GM19025 (cell line): ENCODE measurements around the gene PLAAT5.

ENCODE experiments used
- ATAC-seq: cut with Tn5 transposase; IDR thresholded peaks from one replicate; pipeline ENCODE4 v1.9.1; 2021; ENCODE audit warnings: mild to moderate bottlenecking, low read depth, moderate library complexity; ENCODE audit not compliant: unreplicated experiment

The PLAAT5 gene

DNA sequence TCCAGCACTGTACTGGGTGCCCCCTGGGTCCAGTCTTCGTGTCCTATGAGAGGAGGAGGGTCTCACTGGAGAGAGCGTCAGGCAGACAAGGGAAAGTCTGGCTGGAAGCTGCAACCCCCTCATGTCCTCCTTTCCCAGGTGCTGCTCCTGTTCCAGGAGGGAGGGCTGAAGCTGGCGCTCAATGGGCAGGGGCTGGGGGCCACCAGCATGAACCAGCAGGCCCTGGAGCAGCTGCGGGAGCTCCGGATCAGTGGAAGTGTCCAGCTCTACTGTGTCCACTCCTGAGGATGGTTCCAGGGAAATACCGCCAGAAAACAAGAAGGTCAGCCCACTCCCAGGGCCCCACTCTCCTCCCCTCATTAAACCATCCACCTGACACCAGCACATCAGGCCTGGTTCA lies 25.1 kb upstream of the PLAAT5 start:
- no peak for ATAC-seq

DNA sequence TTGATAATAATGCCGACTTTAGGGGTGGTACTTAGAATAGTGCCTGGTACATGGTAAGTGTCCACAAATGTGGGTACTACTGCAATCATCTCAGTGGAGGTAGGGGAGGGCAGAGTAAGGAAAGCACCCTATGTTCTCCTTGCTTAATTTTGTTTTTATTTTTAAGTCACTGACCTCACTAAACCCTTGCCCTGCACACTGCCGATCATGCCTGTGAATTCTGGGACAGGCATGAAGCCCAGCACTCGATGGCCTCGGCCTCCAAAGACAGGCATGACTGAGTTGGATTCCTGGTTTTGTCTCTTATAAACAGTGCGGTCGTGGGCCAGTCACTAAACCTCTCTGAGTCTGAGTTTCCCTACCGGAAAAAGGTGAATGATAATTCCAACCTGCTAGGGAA lies 21.8 kb upstream of the PLAAT5 start:
- ATAC-seq, result no peak

DNA sequence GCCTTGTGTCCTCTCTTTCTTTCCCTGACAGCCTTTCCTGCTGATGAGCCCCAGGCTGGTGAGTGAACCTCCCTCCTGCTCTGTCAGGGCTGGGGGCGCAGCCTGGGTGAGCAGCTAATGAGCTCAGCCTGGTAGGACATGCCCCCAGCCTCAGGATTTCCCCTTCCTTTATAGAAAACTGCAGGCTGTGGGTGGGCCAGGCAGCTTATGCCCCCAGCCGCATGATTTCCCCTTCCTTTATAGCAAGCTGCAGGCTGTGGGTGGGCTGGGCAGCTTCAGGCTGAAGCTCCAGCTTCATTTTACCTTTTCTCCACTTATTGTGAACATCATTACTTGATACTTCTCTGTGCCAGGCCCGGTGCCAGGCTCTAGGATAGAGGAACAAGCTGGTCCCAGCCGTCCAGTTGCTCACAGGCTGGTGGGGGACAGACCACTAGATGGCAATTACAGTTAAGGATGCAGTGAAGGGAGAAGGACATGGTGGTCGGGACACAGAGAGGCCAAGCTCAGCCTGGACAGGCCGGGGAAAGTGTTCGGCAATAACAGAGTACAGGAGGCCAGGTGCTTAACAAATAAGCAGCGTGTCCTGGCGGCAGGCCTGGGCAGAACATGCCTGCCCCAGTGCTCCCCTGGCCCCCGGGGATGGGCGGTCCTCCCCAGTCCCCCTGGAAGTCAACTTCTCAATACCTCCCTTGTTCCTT lies 20.2 kb upstream of the PLAAT5 start:
- ATAC-seq, result no peak

DNA sequence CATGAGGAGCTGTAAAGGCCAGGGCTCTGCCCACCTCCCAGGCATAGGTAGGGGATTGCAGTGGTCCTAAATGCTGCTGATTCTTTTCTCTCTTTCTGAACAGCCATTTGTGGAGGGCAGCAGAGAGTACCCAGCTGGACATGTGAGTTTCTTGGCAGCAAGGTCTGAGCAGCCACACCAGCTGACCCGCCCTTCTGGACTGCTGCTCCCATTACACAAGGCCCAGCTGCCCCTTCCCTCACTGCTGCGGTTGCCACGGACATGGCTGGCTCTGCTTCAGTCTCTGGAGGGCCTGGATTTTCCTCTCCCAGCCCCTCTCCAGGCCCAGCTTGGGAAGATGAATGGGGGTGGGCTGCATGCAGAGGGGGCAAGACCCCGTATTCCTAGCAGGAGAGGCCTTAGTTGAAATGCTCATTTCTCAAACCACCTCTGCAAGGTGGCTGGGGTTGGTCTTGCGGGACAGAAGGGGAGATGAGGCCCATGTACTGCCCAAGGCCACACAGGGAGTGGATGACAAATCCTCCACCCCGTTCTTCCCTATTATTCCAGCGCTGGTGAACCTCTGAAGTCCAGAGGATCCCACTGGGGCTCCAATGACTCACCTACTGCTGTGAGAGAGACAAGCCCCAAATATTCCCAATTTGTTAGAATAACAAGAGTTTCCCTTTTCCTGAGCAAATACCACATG lies 19.5 kb upstream of the PLAAT5 start:
- ATAC-seq, result no peak

DNA sequence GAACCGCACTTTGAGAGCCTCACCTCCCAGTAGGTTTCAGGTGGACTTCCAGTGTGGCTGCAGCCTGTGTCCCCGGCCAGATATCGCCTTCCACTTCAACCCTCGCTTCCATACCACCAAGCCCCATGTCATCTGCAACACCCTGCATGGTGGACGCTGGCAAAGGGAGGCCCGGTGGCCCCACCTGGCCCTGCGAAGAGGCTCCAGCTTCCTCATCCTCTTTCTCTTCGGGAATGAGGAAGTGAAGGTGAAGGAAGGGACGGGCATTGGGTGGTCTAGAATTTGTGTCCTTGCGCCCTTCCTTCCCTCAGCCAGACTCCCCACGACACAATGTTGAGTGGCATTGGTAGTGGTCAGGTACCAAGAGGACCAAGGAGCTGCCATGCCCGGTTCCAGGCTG lies 17.8 kb upstream of the PLAAT5 start:
- no peak for ATAC-seq

DNA sequence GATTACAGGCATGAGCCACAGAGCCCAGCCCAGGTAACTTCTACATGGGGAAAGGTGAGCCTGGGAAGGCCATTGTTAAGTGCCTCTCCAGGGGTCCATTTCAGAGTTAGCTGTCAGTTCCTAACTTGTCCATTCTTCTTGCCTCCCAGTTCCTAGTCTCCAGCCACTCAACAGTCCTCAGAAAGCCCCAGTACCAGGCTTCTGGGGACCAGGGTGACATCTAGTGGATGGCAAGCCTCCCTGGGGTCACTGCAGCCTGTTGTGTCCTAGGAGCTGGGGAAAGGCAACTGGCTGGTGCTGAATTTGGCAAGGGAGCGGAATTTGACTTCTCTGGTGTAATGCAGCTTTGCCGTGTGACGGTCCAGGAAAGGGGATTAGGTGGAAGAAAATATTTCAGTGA lies 17.0 kb upstream of the PLAAT5 start:
- ATAC-seq, result no peak

DNA sequence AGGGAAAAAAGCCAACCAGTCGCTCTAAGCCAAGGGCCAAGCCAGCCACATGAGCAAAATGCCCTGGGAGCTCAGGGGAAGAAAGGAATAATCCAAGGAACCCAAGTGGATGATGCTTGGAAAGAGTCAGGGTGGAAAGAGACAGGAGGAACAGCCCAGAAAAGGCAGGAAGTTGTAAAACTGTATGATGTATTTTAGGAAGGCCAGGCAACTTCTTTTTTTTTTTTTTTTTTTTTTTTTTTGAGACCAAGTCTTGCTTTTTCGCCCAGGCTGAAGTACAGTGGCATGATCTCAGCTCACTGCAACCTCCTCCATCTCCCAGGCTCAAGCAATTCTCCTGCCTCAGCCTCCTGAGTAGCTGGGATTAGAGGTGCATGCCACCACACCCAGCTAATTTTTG lies 16.5 kb upstream of the PLAAT5 start:
- no peak for ATAC-seq

DNA sequence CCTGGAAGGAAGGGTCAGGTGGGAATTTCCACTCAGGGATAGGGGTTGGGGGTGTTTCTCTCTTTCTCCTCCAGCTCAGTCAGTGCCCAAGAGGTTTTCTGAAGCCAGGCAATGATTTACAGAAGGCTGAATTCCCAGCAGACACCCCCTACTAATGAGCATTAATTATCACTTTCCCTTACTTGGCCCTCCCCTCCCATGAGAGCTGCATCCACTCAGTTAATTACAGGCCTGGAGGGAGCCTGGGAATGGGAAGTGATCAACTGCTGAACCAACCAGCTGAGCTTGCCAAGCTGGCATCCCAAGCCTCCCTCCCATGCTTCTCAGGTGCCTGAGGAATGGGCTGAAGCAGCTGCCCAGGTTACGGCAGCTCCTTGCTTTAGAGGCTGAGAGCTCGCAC lies 15.9 kb upstream of the PLAAT5 start:
- ATAC-seq, result no peak

DNA sequence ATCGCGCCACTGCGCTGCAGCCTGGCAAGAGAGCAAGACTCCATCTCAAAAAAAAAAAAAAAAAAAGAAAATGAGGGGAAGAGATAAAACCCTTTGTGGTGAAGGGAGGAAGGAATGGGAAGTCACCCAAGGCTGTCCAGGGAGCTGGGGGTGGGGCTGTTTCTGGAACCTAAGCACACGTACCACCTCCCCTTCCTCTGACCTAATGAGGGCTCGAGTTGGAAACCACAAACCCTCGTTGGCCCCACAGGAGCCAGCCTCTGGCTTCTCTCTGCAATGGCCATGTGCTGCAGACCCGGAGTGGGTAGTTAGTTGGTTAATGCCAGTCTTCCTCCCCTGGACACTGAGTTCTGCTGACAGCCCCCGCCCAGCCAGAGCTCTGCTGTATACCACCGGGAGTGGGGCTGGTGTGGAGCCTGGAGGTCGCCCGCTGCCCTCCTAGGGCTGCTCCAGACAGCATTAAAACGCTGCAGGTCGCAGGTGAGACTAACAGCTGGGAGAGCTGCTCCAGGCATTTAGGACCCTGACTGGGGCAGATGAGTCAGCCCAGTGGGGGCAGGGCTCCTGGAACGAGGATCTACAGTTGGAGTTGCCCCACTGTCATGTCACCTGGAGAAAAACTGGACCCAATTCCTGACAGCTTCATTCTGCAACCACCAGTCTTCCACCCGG lies 15.0 kb upstream of the PLAAT5 start, which contains the start of gene LGALS12:
LGALS12 (plus strand) TSS at position 228 of the 672 bp plus-strand sequence; CDS start at position 603, 375 bp downstream.
- no peak for ATAC-seq

DNA sequence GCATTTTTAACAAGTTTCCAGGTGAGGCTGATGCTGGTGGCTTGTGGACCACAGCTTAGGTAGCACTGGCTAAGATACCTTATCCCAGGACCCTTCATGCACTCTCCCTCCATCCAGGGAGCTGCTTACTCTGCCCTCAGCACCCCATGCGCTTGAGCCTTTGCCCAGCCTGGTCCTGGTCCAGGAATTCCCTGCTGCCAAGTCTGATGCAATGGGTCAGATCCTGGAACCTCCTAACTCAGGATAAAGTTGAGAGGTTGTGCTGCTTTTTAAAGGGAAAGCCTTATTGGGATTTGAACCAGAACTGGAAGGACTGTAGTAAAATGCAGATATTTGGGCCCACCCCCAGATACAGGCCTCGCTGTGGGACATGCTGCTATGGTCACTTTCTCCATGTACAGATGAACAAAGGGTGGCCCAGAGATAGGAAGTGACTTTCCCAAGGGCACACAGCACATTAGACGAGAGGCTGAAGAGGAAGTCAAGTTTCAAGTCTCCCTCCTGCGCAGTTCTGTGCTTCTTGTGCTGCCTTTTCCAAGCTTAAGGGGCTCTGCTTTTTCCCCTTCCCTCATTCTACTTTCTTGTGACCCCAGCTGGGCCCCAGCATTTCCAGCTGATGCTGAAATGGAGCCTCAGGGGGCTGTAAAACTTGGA lies 14.1 kb upstream of the PLAAT5 start:
- ATAC-seq, result no peak

DNA sequence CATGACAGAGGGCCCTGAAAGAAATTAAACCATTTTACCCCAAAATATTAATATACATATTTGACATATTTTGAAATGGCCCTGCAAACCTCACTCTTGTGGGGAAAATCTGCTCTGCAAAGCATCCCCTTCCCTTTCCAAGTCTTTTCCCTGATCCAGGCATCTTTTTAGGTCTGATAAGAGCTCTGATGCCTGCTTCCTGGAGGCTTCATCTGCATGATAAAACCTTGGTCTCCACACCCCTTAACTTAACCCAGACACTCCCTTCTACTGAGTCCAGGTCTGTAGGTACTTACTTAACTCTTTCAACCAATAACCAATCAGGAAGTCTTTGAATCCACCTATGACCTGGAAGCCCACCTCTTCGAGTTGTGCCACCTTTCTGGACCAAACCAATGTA lies 13.1 kb upstream of the PLAAT5 start:
- no peak for ATAC-seq

DNA sequence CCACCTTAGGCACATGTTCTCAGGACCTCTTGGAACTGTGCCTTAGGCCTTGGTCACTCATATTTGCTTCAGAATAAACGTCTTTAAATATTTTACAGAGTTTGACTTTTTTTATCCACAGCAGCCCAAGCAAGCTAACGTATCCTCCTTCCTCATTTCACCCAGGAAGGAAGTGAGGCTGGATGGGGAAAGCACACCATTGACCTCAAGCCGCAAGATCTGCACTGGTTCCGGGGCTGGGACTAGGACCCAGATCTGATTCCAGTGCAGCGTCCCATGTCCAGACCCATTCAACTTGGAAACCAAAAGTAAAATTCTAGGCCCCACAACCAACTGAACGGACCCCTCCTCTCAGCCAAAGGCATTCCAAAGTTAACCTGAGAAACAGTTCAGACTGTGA lies 12.5 kb upstream of the PLAAT5 start:
- no peak for ATAC-seq

DNA sequence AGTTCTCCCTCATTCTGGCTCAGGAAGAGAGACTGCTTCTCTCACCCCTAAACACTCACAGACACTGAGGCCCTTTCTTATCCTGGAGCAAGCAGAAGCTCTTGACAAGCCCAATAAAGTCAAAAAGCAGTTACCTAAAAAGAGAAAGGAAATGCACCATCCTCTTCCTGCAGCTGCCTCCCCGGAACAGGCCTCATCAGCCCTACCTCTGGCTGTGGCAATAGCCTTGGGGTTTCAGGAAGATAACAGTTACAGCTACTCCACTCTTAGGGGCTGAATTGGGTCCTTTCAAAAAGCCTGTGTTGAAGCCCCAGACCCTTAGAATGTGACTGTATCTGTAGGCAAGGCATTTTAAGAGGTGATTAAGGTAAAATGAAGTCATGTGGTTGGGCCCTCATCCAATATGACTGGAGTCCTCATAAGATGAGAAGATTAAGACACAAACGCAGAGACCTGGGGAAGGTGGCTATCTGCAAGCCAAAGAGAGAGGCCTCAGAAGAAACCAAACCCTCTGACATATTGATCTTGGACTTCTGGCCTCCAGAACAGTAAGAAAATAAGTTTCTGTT lies 11.4 kb upstream of the PLAAT5 start:
- no peak for ATAC-seq

DNA sequence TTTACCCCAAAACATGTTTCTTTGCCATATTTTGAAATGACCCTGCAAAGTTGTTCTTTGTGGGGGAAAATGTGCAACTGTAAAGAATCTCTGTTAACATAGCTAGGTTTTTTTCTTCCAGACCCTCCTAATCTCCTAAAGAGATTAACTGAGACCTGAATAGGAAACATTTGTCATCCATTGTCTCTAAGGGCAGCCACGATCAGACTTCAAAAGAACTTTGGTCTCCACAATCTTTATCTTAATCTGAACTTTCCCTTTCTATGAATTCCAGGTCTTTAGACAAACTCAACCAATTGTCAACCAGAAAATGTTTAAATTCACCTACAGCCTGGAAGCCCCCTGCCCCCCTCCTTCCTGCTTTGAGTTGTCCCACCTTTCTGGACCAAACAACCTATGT lies 10.3 kb upstream of the PLAAT5 start:
- no peak for ATAC-seq

DNA sequence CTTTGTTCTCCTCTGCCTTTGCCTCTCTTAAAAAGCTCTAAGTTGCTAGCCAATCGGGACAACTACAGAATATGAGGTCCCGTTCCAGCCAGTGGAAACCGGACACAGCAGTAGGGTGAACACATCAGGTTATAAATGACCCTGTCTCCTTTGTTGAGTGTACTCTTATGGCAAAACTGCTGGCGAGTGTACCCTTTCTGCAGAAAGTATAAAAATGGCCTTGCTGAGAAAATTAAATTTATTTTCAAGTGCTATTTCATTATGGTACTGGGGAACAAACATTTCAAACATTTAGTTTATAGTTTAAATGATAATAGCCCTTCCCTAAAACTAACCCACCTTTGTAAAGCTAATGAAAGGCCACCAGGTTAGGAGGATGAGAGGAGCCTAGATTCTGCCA lies 8.9 kb upstream of the PLAAT5 start:
- ATAC-seq, result no peak

DNA sequence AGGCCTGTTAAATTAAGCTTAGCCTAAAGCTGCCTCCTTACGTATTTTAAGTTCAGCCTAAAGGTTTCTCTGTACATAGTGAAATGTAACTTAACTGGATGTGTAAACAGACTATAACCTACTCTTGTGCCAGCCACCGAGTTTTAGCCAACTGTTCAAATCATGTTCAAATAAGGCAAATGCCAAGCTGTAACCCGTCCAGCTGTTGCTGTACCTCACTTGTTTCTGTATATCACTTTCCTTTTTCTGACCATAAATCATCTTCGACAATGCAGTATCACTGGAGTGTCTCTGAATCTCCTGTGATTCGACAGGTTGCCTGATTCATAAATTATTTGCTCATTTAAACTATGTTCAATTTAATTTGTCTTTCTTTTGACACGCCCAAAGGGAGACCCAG lies 4.0 kb upstream of the PLAAT5 start:
- ATAC-seq, result no peak

DNA sequence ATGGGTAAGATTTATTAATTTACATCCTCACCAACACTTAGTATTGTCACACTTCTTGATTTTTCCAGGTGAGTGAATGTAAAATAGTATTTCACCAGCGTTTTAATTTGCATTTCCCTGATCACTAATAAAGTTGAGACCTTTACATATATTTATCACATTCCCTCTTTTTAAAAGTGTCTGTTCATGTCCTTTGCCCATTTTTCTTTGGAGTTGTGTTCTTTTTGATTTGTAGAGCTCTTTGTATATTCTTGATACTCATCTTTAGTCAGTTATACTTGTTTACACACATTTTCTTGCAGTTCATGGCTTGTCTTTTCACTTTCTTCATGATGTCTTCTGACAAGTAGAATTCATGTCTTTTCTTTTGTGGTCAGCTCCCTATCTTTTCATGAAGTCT lies 2.2 kb upstream of the PLAAT5 start:
- ATAC-seq, result no peak

DNA sequence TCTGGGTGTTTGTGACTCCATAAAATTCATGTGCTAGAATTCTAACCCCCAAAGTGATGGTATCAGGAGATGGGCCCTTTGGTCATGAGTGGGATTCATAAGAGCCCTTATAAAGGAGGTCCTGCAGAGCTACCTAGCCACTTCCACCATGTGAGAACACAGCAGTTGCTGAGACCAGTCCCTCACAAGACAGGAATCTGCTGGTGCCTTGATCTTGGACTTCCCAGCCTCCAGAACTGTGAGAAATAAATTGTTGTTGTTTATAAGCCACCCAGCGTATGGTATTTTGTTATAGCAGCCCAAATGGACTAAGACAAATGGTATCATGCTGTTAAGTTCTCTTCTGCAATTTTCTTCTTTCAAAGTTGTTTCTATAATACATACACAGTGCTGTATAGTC lies 1.5 kb upstream of the PLAAT5 start:
- ATAC-seq, result no peak

DNA sequence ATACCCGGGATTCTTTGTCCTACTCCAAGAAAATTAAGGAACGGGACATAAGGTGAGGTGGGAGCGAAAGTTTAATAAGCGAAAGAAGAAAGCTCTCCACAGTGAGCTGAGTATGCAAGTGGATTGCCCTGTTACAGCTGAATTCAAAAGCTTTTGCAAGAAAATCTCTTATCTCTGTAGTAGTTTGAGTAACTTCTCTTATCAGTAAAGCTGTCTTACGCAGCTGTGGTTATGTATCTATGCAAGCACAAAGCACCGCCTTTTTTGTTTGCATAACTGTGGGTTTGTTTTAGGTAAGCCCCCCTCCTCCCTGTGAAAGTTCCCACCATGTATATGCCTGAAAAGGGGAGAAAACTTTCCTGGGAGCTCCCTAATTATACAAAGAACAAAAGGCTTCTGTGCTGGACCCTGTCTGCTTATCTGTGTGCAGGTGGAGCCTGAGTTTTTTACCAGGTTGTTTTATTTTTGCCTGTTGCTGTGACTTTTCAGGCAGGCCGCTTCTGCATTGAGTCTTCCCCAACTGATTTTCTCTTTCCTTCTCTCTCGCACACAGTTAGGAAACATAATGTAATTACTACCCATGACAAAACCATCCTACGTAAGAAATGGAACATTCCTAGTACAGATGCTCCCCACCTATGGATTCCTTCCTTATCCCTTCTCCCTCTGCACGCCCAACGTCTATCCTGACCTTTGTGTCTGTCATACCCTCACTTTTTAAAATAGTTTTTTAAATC lies 837 bp upstream of the PLAAT5 start:
- no peak for ATAC-seq

DNA sequence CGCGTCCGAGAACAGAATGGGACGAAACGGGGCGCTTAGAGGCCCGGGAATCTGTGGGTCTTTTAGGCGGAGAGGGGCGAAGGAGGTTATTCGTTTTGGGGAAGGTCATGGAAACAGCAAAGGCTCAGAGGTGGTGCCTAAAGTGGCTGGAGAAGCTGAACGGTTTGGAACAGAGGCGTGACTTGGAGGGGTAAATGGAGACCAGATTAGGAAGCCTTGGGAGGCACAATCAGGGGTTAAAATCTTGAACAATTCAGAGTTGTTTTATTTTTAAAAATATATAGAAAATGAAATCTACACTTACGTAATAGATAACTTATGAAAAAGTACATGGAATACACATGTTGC lies 247 bp upstream of the PLAAT5 start:
- ATAC-seq, result no peak
